SK-N-SH (cell line): Measurements from ENCODE around the gene STIP1.

Experiments
- CHD2 ChIP-seq: fragments of 150-350 bp; IDR thresholded peaks from 2 replicates; pipeline ENCODE4 v1.6.1; 2018; ENCODE audit warnings: low read length; ENCODE audit not compliant: partially characterized antibody
- GATA2 ChIP-seq: sonication (generic); formaldehyde crosslinking; IDR thresholded peaks from 2 replicates; pipeline ENCODE4 v1.5.0; 2020; ENCODE audit warnings: mild to moderate bottlenecking, missing genetic modification reagents
- MAX ChIP-seq: IDR thresholded peaks from 2 replicates; pipeline ENCODE4 v1.4.0; 2012; ENCODE audit warnings: low read depth
- MEF2A ChIP-seq: IDR thresholded peaks from 2 replicates; pipeline ENCODE4 v1.4.0; 2012; ENCODE audit warnings: low read depth, borderline replicate concordance
- RAD21 ChIP-seq: IDR thresholded peaks from 2 replicates; pipeline ENCODE4 v1.6.1; 2012; ENCODE audit warnings: mild to moderate bottlenecking, low read length
- YY1 ChIP-seq: IDR thresholded peaks from 2 replicates; pipeline ENCODE4 v1.4.0; 2012; ENCODE audit warnings: low read depth, mild to moderate bottlenecking
- TF ChIP-seq, protein P1 (sequence below): fragments of 200-600 bp; sonication (generic); IDR thresholded peaks from 2 replicates; pipeline ENCODE4 v1.6.1; 2017; ENCODE audit warnings: antibody characterized with exemption, mild to moderate bottlenecking, moderate library complexity
- TF ChIP-seq, protein P2 (sequence below): IDR thresholded peaks from 2 replicates; pipeline ENCODE4 v1.4.0; 2012; ENCODE audit warnings: low read depth, borderline replicate concordance

GRCh38 chr11:64139049-64139448 is 46.9 kb upstream of the STIP1 start:
- TF ChIP-seq CHD2 (no peak), YY1 (no peak), RAD21 (no peak), GATA2 (CRISPR knock-in tag) (no peak), MAX (no peak), MEF2A (no peak)
- TF ChIP-seq, protein P1, sequence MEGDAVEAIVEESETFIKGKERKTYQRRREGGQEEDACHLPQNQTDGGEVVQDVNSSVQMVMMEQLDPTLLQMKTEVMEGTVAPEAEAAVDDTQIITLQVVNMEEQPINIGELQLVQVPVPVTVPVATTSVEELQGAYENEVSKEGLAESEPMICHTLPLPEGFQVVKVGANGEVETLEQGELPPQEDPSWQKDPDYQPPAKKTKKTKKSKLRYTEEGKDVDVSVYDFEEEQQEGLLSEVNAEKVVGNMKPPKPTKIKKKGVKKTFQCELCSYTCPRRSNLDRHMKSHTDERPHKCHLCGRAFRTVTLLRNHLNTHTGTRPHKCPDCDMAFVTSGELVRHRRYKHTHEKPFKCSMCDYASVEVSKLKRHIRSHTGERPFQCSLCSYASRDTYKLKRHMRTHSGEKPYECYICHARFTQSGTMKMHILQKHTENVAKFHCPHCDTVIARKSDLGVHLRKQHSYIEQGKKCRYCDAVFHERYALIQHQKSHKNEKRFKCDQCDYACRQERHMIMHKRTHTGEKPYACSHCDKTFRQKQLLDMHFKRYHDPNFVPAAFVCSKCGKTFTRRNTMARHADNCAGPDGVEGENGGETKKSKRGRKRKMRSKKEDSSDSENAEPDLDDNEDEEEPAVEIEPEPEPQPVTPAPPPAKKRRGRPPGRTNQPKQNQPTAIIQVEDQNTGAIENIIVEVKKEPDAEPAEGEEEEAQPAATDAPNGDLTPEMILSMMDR, result no peak
- TF ChIP-seq, protein P2, sequence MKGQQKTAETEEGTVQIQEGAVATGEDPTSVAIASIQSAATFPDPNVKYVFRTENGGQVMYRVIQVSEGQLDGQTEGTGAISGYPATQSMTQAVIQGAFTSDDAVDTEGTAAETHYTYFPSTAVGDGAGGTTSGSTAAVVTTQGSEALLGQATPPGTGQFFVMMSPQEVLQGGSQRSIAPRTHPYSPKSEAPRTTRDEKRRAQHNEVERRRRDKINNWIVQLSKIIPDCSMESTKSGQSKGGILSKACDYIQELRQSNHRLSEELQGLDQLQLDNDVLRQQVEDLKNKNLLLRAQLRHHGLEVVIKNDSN, result no peak
